Measurements from ENCODE around the gene GLRX. TPM values are rescaled to one million over a fixed set of nuclear protein-coding genes. Genes with fewer than 3 reads are reported as not detected.

GLRX gene
- total RNA-seq, 2 donors from 2014 or later: 29.2 to 148 TPM

- no peak overlapping the region for H3K4me3 ChIP-seq
- TF ChIP-seq, protein P1, sequence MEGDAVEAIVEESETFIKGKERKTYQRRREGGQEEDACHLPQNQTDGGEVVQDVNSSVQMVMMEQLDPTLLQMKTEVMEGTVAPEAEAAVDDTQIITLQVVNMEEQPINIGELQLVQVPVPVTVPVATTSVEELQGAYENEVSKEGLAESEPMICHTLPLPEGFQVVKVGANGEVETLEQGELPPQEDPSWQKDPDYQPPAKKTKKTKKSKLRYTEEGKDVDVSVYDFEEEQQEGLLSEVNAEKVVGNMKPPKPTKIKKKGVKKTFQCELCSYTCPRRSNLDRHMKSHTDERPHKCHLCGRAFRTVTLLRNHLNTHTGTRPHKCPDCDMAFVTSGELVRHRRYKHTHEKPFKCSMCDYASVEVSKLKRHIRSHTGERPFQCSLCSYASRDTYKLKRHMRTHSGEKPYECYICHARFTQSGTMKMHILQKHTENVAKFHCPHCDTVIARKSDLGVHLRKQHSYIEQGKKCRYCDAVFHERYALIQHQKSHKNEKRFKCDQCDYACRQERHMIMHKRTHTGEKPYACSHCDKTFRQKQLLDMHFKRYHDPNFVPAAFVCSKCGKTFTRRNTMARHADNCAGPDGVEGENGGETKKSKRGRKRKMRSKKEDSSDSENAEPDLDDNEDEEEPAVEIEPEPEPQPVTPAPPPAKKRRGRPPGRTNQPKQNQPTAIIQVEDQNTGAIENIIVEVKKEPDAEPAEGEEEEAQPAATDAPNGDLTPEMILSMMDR (IDR thresholded peaks at IDR 0.05): no peak
- peaks cover 9 to 32% of the 10 kb centered on the region in 2 donors for H3K4me1 ChIP-seq (ENCODE audit: control insufficient read depth in 1 of 2, low read depth in 2 of 2)
- no peaks in the 10 kb centered on the region for H3K9me3 ChIP-seq
- no peaks in the 10 kb centered on the region for H3K27me3 ChIP-seq (replicated peaks; ENCODE audit: insufficient read depth)
- H3K27ac ChIP-seq: no peak overlapping the region
- ATAC-seq (ENCODE audit: insufficient number of reproducible peaks, low FRiP score, low read depth): no peak
- DNase-seq (ENCODE audit: low spot score): no peak
- no peaks in the 10 kb centered on the region for H3K36me3 ChIP-seq
Observed at GRCh38 chr5:95825495-95825894, 3.0 kb upstream of the GLRX start.

- peaks cover 10 to 37% of the 10 kb centered on the region in 2 donors for H3K4me1 ChIP-seq (ENCODE audit: control insufficient read depth in 1 of 2, low read depth in 2 of 2)
- no peaks in the 10 kb centered on the region for H3K27me3 ChIP-seq (replicated peaks; ENCODE audit: insufficient read depth)
- TF ChIP-seq, protein P1 (IDR thresholded peaks at IDR 0.05): no peak
- no peaks in the 10 kb centered on the region for H3K36me3 ChIP-seq
- peak overlapping the region in 1 of 2 donors; percentile 80 for H3K27ac ChIP-seq
- ATAC-seq (ENCODE audit: insufficient number of reproducible peaks, low FRiP score, low read depth) (no peak), DNase-seq (ENCODE audit: low spot score) (no peak)
- H3K9me3 ChIP-seq: no peaks in the 10 kb centered on the region
- no peak overlapping the region for H3K4me3 ChIP-seq
Observed at GRCh38 chr5:95824747-95825146, 2.2 kb upstream of the GLRX start.

- ATAC-seq (ENCODE audit: insufficient number of reproducible peaks, low FRiP score, low read depth) (no peak), DNase-seq (ENCODE audit: low spot score) (no peak)
- Histone ChIP-seq H3K9me3 (no peaks in the 10 kb centered on the region), H3K36me3 (no peaks in the 10 kb centered on the region), H3K4me1 (ENCODE audit: control insufficient read depth in 1 of 2, low read depth in 2 of 2) (peaks cover 15 to 44% of the 10 kb centered on the region in 2 donors), H3K27ac (peak overlapping the region; percentile 60 to 80), H3K27me3 (replicated peaks; ENCODE audit: insufficient read depth) (no peaks in the 10 kb centered on the region), H3K4me3 (peak overlapping the region; percentile 97)
- TF ChIP-seq, protein P1 (IDR thresholded peaks at IDR 0.05): no peak
Observed at GRCh38 chr5:95823738-95824609, 1.4 kb upstream of the GLRX start.

DNA sequence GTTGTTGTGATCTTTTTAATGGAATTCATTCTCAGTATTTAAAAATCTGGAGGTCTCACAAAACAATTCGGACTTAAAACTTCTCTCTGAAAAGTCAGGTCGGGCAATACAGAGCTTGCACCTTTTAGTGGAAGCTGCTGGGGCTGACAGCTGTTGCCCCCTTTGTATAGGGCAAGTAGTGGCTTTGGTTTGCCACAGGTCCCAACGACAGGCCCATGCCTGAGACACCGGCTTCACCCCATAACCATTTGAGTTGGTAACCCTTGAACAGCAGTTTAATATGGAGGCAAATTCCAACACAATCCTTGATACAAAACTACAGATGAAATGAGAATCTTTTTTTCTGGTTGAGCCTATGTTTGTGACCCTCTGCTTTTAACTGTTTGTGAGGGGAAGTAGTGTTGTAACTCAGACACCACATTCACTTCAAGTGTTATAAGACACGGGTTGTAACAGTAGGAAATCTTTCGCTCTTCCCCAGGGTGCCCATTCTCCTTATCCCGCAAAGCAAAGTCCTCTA, 752 bp upstream of the GLRX start:
- Histone ChIP-seq H3K4me3 (peak overlapping the region; percentile 97), H3K9me3 (no peaks in the 10 kb centered on the region), H3K27me3 (replicated peaks; ENCODE audit: insufficient read depth) (no peaks in the 10 kb centered on the region), H3K36me3 (no peaks in the 10 kb centered on the region), H3K27ac (peak overlapping the region; percentile 60 to 80), H3K4me1 (ENCODE audit: control insufficient read depth in 1 of 2, low read depth in 2 of 2) (peaks cover 21 to 45% of the 10 kb centered on the region in 2 donors)
- ATAC-seq (ENCODE audit: insufficient number of reproducible peaks, low FRiP score, low read depth) (no peak), DNase-seq (ENCODE audit: low spot score) (no peak)
- TF ChIP-seq, protein P1 (IDR thresholded peaks at IDR 0.05): no peak

GRCh38 chr5:95822043-95822541, 434 bp downstream of the GLRX start:
- H3K9me3 ChIP-seq: no peaks in the 10 kb centered on the region
- TF ChIP-seq, protein P1 (IDR thresholded peaks at IDR 0.05): no peak
- H3K27me3 ChIP-seq (replicated peaks; ENCODE audit: insufficient read depth): no peaks in the 10 kb centered on the region
- peaks cover 25 to 45% of the 10 kb centered on the region in 2 donors for H3K4me1 ChIP-seq (ENCODE audit: control insufficient read depth in 1 of 2, low read depth in 2 of 2)
- DNase-seq (ENCODE audit: low spot score) (no peak), ATAC-seq (ENCODE audit: insufficient number of reproducible peaks, low FRiP score, low read depth) (no peak)
- H3K36me3 ChIP-seq: no peaks in the 10 kb centered on the region
- peak overlapping the region; percentile 97 for H3K4me3 ChIP-seq
- peak overlapping the region; percentile 60 to 80 for H3K27ac ChIP-seq

All from thoracic aorta (tissue), 2 donors.